Activated effector memory CD4-positive, alpha-beta T cell treated with Interleukin-2 at 50 U/mL for 16 hours (primary cell): Measurements from ENCODE around the gene FAM13A.
"Not testable (repeated sequence)": the region's sequence is repeated elsewhere in the genome, so short reads cannot be mapped to it uniquely, and the experiment has no call there.

Experiments used
- DNase-seq: peaks from one replicate; pipeline ENCODE4 v3.0.0-alpha.2; 2020

Gene FAM13A

DNA sequence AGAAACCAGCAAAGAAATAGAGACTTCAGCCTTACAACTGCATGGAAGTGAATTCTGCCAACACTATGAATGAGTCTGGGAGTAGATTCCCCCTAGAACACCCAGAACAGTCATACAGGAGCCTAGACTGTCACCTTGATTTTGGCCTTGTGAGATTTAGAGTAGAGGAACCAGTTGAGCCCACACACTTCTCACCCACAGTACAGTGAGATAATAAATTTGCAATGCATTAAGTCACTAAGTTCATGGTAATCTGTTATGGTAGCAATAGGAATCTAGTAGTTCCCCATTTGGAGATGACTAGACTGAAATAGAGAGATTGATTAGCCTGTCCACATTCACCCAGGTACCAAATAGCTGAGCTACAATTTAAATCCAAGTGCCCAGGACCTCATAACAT is 59.0 kb downstream of the FAM13A start:
- no peak for DNase-seq

DNA sequence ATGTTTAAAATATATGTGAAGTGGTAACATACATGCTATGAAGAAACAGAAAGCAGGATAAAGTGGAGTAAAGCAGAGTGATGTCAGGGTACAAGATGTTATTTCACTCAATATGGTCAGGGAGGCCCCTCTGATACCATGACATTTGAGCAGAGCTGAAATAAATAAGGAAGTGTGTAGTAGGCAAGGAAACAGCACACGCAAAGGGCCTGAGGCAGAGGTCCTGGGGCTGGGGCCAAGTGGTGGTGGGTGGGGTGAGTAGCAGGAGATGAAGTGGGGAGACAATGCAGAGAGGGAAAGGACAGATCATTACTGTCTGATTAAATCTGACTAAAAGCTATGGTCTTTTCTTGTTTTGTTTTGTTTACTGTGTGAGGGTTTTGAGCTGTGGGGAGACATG is 61.1 kb downstream of the FAM13A start:
- no peak for DNase-seq

DNA sequence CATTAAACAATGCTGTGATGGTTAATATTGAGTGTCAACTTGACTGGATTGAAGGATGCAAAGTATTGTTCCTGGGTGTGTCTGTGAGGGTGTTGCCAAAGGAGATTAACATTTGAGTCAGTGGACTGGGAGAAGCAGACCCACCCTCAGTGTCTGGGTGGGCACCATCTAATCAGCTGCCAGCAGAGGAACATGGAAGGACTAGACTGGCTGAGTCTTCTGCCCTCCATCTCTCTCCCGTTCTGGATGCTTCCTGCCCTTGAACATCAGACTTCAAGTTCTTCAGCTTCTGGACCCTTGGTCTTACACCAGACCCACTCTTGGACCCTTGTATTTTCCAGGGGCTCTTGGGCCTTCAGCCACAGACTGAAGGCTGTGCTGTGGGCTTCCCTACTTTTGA is 61.7 kb downstream of the FAM13A start:
- not testable (repeated sequence) for DNase-seq

DNA sequence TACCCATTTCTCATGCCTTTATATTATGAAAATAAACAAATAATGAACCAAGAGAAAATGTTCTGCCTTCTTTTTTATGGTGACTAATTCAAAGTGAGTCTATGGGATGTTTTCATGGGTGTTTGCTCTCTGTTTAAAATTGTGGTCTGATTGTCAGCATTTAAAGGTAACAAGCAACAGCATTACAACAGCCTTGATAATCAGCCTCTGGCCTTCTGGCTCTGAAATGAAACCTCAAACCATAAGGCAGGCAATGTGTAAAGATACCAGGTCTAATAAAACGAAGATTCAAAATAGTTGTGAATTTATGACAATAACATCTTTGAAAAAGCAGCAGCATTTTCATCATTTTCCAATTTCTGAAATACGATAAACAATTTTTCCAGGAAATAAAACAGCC is 63.7 kb downstream of the FAM13A start:
- no peak for DNase-seq

DNA sequence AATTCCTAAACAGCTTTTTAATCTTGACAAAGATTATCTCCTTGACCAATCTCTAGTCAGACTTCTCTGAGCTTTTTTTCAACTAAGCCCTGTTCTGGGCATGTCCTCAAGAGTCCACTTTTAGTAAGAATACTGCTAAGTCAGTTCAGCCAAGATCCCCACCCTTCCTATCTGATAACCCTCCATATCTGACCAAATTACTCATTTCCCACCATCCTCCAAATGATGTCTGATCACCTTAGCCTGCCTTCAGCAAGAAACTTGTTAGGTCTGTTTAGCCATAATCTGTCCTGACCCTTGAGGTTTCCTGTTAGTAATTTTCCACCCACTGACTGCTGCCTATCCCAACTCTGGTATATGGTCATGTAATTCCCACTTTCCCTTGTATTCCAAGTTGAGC is 65.2 kb downstream of the FAM13A start:
- DNase-seq = no peak

DNA sequence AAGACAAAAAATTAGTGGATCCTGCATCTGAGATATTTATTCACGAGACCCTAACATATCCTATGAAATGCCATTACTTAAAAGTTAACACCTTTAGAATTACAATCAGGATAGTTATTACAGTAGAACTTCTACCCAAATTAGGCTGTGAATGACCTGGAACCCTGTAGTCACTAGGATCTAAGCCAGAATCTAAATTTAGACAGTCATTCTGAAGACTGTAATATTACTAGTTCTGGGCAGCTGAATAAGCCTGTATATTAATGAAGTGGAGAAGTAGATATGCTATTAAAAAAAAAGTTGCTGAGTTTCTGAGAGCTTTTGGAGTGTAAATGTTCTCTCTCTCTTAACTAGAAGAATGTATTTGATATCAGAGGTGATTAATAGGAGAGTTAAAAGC is 67.0 kb downstream of the FAM13A start:
- DNase-seq = no peak

DNA sequence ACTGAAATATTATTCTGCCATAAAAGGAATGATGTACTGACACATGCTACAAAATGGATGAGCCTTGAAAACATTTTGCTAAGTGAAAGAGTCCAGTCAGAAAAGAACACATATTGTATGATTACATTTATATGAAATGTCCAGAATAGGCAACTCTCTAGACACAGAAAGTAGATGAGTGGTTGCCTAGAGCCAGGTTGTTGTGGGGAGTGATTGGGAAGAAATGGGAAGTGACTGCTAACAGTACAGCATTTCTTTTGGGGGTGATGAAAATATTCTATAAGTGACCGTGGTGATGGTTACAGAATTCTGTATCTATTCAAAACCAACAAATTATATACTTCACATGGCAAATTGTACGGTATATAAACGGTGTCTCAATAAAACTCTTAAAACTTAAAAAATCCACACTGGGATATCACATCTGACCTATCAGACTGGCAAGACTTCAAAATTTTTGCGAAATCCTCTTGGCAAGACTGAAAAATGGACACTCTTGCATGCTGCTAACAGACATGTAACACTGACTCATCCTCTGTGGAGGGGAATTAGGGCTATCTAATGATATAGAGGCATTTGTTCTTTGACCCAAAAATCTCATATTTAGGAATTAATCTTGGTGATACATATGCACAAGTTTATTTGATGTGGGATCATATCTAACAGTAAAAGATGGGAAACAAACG is 71.8 kb downstream of the FAM13A start:
- no peak for DNase-seq

DNA sequence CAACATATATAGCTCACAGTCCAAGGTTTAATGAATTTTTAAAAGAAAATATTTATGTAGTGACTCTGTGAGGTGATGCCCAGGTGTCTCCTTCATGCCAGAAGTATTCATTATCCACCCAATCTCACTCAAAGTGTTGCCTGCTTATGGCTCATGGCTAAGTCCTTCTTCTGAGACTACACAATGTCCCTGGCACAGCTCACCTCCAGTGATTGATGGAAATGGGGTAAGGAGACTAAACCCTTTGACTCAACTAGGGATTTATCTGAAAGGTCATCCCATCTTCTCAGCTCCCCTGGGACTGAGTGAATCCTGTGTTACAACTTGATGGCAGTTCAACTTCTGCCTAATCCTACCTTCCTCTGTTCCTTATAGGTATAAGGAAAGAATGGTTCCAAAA is 74.2 kb downstream of the FAM13A start:
- DNase-seq = no peak

DNA sequence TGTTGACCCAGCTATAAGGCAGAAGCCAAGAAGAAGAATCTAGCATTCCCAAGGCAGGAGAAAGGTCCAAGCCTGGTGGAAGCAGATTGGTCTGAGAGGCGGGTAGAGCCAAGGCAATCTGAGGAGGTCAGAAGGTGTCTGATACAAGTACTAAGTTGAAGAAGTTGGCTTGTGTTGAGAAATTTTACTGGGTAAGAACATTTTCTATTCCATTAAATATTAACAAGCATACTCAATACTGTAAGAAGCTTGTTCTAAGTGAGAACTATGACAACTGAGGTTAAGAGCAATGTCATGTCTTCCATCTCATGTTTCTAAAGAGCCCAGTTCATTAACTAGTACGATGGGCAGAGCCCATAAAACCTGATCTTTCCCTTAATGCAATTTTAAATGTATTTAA is 75.0 kb downstream of the FAM13A start:
- no peak for DNase-seq

DNA sequence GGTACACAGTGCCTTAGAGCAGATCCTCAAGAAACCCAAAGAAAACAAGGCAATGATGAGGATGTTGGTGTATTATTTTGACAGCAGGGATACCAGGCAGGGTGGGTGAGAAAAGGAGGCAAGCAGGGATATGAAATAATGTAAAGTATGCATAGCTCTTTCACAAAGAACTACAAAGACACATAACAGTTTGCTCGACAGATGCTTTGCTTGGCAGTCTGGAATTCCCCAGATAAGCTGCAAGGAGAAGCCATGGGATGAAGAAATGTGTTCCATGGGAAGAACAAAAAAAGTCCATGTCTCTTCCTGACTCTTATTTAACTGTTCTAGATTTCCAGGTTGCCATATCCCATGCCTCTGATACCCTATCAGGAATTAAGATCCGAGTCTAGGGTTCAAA is 75.4 kb downstream of the FAM13A start:
- DNase-seq = no peak

DNA sequence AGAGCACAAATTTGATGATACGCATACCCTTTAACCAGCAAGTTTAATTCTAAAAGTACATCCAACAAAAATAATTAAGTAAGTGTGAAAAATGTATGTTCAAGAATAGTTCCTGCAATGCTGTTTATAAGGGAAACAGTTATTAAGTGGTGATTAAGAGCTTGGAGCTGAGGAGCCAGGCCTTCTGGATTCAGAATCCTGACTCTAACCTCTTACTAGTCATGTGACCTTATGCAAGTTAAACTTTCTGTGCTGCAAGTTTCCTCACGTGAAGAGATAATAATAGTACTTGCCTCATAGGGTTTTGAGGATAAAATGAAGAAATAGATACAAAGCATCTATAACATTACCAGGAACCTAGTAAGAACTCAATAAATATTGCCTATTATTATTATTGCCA is 77.7 kb downstream of the FAM13A start:
- DNase-seq = no peak

DNA sequence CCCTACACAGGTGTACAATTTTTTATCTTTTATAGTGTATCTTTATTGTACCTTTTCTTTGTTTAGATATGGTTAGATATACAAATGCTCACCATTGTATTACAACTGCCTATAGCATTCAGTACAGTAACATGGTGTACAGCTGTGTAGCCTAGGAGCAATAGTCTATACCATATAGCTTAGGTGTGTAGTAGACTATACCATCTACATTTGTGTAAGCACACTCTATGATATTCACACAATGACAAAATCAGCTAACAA is 80.3 kb downstream of the FAM13A start:
- DNase-seq = no peak

DNA sequence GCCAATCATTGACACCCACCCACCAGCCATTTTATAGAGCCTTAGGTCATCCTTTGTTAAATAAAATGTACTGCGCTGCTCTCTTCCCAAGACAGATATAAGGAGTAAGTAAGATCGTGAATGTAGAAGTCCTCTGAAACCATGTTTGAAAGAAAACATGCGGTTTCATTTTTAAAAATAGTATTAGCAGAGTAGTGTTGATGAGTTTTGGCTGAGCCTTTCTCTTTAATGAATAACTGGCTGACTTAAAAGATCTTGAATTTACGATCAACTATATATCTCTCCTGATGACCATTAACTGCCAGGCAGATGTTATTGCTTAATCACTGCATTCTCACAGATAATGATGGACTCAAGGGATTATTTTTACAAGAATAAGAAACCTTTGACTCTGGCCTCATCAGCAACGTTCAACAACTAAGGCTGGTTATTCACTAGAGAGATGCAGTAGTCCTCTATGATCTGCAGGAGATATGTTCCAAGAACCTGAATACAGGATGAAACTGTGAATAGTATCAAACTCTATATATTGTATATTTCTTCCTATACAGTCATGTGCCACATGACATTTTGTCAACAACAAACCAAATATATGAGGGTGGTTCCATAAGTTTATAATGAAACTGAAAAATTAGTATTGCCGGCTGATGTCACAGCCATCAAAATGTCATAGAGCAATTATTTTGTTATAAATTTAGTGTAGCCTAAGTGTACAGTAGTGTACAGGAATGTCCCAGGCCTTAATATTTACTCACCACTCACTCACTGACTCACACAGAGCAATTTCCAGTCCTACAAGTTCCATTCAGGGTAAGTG is 80.8 kb downstream of the FAM13A start:
- DNase-seq = no peak

DNA sequence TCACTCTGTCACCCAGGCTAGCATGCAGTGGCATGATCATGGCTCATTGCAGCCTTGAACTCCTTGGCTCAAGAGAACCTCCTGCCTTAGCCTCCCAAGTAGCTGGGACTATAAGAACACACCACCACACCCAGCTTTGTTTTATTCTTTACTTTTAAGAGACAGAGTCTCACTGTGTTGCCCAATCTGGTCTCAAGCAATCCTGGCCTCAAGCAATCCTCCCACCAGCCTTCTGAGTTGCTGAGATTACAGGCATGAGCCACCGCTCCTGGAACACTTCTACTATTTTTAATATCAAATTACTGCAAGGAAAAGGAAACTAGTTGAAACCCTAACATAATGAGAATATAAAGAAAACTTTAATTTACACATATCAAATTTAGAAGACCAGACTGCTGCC is 85.4 kb downstream of the FAM13A start:
- DNase-seq = no peak

DNA sequence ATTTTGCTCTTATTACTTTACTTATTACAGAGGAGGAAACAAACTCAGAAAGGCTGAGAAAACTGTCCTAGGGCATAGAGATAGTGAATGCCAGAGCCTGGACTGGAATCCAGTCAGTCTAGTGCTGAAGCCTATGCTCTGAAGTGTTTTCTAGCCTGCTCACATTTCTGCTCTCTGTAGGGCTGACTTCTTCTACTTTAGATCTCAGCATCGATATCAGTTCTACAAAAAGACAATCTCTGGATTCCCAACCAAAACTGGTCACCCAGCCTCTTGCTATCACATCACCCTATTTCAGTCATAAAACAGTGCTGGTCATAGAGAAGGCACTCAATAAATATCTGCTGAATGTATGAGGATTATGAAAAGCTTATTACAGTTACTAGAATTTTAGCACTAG is 87.2 kb downstream of the FAM13A start:
- DNase-seq = no peak

DNA sequence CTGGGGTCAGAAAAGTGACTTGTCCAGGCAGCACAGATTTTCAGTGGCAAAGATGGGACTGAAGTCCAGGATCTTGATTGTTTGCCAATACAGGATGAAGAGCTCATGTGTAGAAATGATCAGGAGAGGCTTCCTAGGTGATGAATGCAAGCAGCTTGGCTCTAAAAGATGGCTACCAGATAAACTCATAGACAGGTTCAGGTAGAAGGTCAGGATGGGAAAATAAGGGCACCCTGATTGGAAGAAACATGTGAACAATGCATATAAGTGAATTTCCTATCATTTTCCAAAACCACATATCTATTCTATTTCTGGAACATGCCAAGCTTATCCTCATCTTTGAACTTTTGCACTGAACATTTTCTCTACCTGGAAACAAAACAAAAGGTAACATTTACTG is 87.7 kb downstream of the FAM13A start:
- DNase-seq = no peak

DNA sequence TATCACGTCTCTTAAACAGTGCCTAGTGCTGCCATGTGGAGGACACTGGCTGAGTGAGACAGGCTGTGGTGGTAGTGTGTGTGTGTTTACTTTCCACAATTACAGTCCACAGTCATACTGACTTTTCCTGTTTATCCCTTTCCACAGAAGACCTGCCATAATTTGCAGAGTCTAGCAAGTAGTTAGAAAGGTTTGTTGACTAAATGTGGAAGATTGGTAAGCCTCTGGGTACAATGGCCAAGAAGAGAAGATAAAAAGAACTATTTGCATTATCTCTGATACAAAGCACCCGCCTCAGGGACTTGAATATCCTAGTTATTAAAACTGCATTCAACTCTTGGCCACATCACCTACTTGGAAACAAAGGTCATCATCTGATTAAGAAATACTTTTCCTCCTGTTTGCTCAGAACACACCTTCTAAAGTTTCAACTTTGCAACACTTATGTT is 89.1 kb downstream of the FAM13A start:
- DNase-seq = no peak

DNA sequence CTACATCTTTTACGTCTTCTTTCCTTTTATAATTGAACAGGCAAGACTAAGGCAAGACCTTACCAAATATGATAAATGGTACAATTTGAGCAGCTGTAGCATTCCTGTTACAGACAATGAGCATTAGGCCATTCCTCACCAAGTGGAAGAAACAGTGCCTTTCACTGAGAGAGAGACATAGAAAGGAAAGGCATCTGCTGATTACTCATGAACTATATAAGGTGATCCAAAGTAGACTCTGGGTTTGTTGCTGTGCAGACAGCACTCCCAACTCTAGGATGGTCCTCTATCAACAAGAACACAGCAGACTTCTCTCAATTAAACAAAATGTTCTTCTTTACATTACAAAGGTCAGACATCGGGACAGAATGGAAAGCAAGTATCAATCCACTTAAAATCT is 91.9 kb downstream of the FAM13A start:
- DNase-seq = no peak

DNA sequence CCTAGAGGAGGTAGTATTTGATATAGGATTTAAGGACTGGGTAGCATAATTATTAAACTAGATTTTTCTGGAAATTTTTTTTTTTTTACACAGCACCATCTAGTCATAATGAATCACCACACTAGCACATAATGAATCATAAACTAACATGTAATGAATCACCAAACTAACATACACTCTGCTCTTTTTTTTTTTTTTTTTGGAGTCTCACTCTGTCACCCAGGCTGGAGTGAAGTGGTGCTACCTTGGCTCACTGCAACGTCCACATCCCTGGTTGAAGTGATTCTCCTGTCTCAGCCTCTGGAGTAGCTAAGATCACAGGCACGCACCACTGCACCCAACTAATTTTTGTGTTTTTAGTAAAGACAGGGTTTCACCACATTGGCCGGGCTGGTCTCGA is 92.5 kb downstream of the FAM13A start:
- no peak for DNase-seq

DNA sequence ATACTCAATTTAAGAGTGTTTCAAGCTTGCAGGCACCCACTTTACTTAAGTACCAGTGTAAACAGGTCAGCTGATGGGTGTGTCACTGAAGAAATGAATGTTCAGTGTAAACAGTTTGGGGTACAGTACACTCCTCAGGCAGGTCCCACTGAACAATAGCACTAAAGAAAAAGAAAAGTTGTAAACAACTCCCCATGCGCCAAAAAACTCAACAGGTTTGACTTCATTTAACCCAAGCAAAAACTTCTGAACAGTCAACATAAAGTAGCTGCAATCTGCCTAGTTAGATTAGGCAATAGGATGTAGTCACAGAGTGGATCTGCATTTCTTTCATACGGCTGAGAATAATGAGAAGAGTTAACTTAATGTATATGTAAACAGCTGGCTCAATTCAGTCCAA is 93.2 kb downstream of the FAM13A start:
- no peak for DNase-seq

DNA sequence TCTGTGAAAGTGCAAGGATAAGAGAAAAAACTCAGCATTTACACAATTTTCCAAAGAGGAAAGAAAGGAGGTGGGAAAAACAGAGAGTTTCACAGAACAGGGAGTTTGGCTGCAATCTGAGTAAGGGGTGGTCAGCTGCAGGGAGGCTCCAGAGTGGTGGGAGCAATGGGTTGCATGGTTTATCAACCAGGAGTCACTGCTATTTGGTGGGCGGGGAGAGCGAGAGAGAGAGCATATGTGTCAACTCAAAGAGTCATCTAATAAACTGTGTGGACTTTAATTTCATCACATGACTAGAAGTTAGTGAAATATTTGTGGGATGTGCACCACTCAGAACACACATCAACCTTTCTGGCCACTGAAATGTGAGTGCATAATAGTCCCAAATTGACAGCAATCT is 94.6 kb downstream of the FAM13A start:
- no peak for DNase-seq

DNA sequence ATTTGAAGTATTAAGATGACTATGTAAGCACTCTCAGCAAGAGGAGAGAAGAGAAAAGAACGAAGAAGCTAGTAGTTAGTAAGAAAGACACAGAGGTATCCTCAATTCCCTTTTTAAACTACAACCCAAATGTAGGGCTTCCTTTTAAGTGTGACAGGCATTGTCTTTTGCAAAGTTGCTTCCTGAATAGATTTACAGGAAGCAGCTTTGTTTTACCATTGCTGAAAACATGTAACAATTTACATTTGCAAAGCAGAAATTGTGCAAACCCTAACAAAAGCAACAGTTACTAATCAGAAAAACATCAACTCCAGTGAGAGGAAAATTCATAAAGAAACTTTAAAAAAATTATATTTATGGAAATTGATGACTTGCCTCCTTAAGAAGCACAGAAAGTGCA is 96.4 kb downstream of the FAM13A start:
- DNase-seq = no peak

DNA sequence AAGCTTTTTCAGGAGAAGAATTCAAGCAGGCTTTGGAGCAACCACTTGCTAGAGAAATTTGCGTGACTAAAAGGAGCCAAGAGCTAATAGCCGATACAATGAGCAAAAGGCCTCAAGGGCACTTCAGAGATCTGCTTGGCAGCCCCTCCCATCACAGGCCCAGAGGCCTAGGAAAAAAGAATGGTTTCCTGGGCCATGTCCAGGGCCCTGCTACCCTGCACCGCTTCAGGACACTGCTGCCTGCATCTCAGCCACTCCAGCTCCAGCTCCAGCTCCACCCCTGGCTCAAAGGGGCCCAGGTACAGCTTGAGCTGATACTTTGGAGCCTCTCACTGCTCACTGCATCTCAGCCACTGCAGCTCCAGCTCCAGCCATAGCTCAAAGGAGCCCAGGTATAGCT is 98.9 kb downstream of the FAM13A start:
- no peak for DNase-seq

DNA sequence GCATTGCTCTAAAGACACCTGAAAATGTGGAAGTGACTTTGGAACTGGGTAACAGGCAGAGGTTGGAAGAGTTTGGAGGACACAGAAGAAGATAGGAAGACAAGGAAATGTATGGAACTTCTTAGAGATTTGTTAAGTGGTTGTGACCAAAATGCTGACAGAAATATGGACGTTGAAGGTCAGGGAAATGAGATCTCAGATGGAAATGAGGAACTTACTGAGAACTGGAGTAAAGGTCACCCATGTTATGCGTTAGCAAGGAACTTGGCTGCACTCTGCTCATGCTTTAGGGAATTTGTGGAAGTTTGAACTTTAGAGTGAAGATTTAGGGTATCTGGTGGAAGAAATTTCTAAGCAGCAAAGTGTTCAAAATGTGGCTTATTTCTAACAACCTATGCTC is 99.4 kb downstream of the FAM13A start:
- no peak for DNase-seq
